B cell (primary cell): ENCODE results near the gene CHRNA4. TPM values are rescaled to one million over a fixed set of nuclear protein-coding genes. Genes with fewer than 3 reads are reported as not detected.

Experiments used
- ATAC-seq: fragments of 200-7000 bp; cut with Tn5 transposase; one replicate; pipeline ENCODE4 v1.10.0; 2021; ENCODE audit warnings: low read depth, mild to moderate bottlenecking, moderate number of reproducible peaks, moderate library complexity
- CTCF ChIA-PET: fragments of 350-600 bp; sonication (Branson Sonifier 250); formaldehyde crosslinking; loops from one replicate; lab custom pipeline; 2021; ENCODE audit warnings: antibody characterized with exemption, inconsistent platforms; lab: Charles Lee
- POLR2A ChIA-PET: fragments of 350-600 bp; sonication (Branson Sonifier 250); formaldehyde crosslinking; loops from one replicate; lab custom pipeline; 2021; ENCODE audit warnings: antibody characterized with exemption; lab: Charles Lee
- DNase-seq: peaks from one replicate; pipeline ENCODE4 v3.0.0; 2013
- H2AFZ ChIP-seq: 2 replicates; pipeline ENCODE4 v1.6.1; 2012; ENCODE audit warnings: mild to moderate bottlenecking, low read depth, low read length; ENCODE audit not compliant: insufficient read depth, poor library complexity, severe bottlenecking
- H3K27ac ChIP-seq, 2 donors: 1 replicate in 1 of 2; 2 replicates in 1 of 2; pipeline ENCODE4 v1.5.1; 2012 to 2013; ENCODE audit warnings: low read length in 2 of 2, mild to moderate bottlenecking in 2 of 2, moderate library complexity in 1 of 2
- H3K27me3 ChIP-seq, 4 experiments: fragments of 200-600 bp in 1 of 4; sonication (generic) in 1 of 4; replicated peaks in 1 of 4; 1 replicate in 2 of 4; 2 replicates in 2 of 4; pipeline versions ENCODE4 v1.6.1 to v1.7.0; 2013 to 2016; ENCODE audit warnings: low read length in 3 of 4, mild to moderate bottlenecking in 2 of 4, mixed read lengths in 1 of 4, moderate library complexity in 1 of 4; ENCODE audit not compliant: insufficient read depth in 4 of 4, control insufficient read depth in 3 of 4; ENCODE audit errors: control extremely low read depth in 1 of 4
- H3K36me3 ChIP-seq, 2 experiments: replicated peaks in 1 of 2; 1 replicate in 1 of 2; 2 replicates in 1 of 2; pipeline versions ENCODE4 v1.6.1 to v1.7.1; 2013; ENCODE audit warnings: low read length in 1 of 2; ENCODE audit not compliant: insufficient read depth in 2 of 2, control insufficient read depth in 1 of 2; ENCODE audit errors: control extremely low read depth in 1 of 2, extremely low read depth in 1 of 2
- H3K4me1 ChIP-seq, 2 donors: fragments of 200-600 bp in 1 of 2; sonication (generic) in 1 of 2; 1 replicate in 1 of 2; 2 replicates in 1 of 2; pipeline versions ENCODE4 v1.5.1 to v1.6.1; 2013 to 2017; ENCODE audit warnings: low read length in 2 of 2; ENCODE audit not compliant: control insufficient read depth in 2 of 2, insufficient read depth in 2 of 2
- H3K4me2 ChIP-seq: replicated peaks from 2 replicates; pipeline ENCODE3; 2012; ENCODE audit warnings: mild to moderate bottlenecking, low read depth, low read length; ENCODE audit not compliant: poor library complexity, severe bottlenecking
- H3K4me3 ChIP-seq, 5 experiments: fragments of 200-600 bp in 1 of 5; sonication (generic) in 1 of 5; 1 replicate in 3 of 5; 2 replicates in 2 of 5; pipeline versions ENCODE4 v1.5.1 to v1.7.0; 2011 to 2016; ENCODE audit warnings: low read length in 4 of 5, mild to moderate bottlenecking in 4 of 5, low read depth in 2 of 5, control low read depth in 1 of 5, moderate library complexity in 1 of 5; ENCODE audit not compliant: insufficient read depth in 1 of 5; ENCODE audit errors: control extremely low read depth in 1 of 5, extremely low read depth in 1 of 5
- H3K79me2 ChIP-seq: fragments of 200-600 bp; sonication (generic); one replicate; pipeline ENCODE4 v1.6.0; 2016; ENCODE audit warnings: low read length; ENCODE audit not compliant: control insufficient read depth, insufficient read depth
- H3K9ac ChIP-seq: fragments of 200-600 bp; sonication (generic); 2 replicates; pipeline ENCODE4 v1.6.1; 2017; ENCODE audit warnings: mild to moderate bottlenecking, low read length, moderate library complexity
- H3K9me3 ChIP-seq, 3 donors: one replicate each; pipeline versions ENCODE4 v1.6.1 to v1.7.1; 2013; ENCODE audit warnings: low read length in 2 of 3; ENCODE audit not compliant: control insufficient read depth in 2 of 3, insufficient read depth in 1 of 3; ENCODE audit errors: control extremely low read depth in 1 of 3
- H4K20me1 ChIP-seq: 2 replicates; pipeline ENCODE4 v1.6.0; 2012; ENCODE audit warnings: mild to moderate bottlenecking, low read length; ENCODE audit not compliant: insufficient read depth, control insufficient read depth, poor library complexity, severe bottlenecking
- H3K27ac Mint-ChIP-seq: one replicate; pipeline ENCODE4 v1.8.0; 2021; ENCODE audit warnings: mixed read lengths
- H3K27me3 Mint-ChIP-seq: one replicate; pipeline ENCODE4 v1.8.0; 2021; ENCODE audit warnings: mixed read lengths
- H3K4me1 Mint-ChIP-seq: one replicate; pipeline ENCODE4 v1.8.0; 2021; ENCODE audit warnings: mixed read lengths
- H3K4me3 Mint-ChIP-seq: one replicate; pipeline ENCODE4 v1.8.0; 2021; ENCODE audit warnings: mixed read lengths
- H3K9me3 Mint-ChIP-seq: one replicate; pipeline ENCODE4 v1.8.0; 2022; ENCODE audit warnings: mixed read lengths; ENCODE audit not compliant: insufficient read depth
- EZH2 ChIP-seq: IDR thresholded peaks from 2 replicates; pipeline ENCODE4 v1.6.1; 2012; ENCODE audit warnings: borderline replicate concordance, low read depth, mild to moderate bottlenecking, moderate library complexity, low read length; ENCODE audit not compliant: insufficient read depth, poor library complexity, severe bottlenecking
- WGBS: methylation state at CpG from one replicate; pipeline ENCODE4 v1.1.5; 2013; ENCODE audit warnings: missing lambda C conversion rate; ENCODE audit not compliant: insufficient coverage; 5-methylcytosine and 5-hydroxymethylcytosine counted together
- intact Hi-C: fragments of 100-400 bp; cut with micrococcal nuclease; formaldehyde crosslinking; loops from one replicate; pipeline ENCODE4 v1.10.0; 2022
- polyA plus RNA-seq: library from polyadenylated mRNA; depleted of rRNA; stranded (reverse); fragments of >200 nt; gene quantifications from 2 replicates; pipeline ENCODE4 v1.2.3, GENCODE V29; 2012
- total RNA-seq, 2 donors: library from RNA; stranded (reverse); fragments of 120-200 nt in 1 of 2; gene quantifications; 1 replicate in 1 of 2; 2 replicates in 1 of 2; pipeline versions ENCODE4 v1.2.3 to v1.2.4, GENCODE V29; 2013 to 2022
- TF ChIP-seq, protein P1 (sequence below): fragments of 200-600 bp; IDR thresholded peaks from one replicate; pipeline ENCODE4 v1.8.0; 2022; ENCODE audit warnings: antibody characterized with exemption, mild to moderate bottlenecking

CHRNA4 gene
- total and polyA plus RNA-seq, 2 donors (not counting 1 experiment from before 2014, with no cell fraction given): not detected

DNA sequence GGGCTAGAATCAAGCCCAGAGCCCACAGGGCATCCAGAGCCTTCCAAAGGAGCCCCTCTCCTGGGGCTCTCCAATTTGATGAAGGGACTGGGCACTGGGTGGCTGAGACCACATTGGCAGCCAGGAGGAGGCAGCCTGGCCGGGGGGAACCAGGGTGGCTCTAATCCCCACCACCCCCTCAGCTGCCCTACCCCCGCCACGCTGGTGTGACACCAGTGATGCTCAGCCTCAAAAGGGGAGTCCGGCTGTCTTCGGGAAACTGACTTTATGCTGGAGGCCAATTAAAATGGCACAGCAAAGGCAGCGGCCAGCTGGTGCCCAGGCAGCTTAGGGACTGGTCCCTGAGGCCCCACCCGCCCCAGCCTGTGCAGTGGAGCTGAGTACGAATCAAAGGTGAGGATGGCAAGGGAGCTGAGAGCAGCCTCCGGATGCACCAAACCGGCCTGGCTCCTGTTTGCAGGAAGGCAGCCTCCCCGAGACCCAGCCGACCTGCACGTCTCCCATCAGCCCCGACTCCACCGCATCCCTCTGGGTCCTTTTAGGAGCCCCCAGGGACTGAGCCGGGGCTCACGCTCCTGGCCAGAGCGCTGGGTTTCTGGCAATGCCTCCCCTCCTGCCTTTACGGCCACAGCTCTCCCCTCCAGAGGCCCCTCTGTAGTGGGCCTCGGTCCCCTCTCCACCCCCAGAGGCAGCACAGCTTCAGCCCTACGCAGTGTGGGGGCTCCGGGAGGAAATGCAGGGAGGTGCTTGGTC is 28.5 kb downstream of the CHRNA4 start:
- Histone ChIP-seq H3K9me3 (peaks cover 0 to 47% (median 0%) of the 10 kb centered on the region in 3 donors), H3K36me3 (no peaks in the 10 kb centered on the region), H3K9ac (no peak overlapping the region), H3K27me3 (peaks cover 0 to 2% (median 0%) of the 10 kb centered on the region in 4 experiments), H2AFZ (no peak overlapping the region), H3K4me2 (no peak overlapping the region), H3K4me1 (no peaks in the 10 kb centered on the region), H4K20me1 (no peaks in the 10 kb centered on the region), H3K4me3 (no peak overlapping the region), H3K27ac (no peak overlapping the region), H3K79me2 (no peaks in the 10 kb centered on the region)
- Mint-ChIP-seq H3K9me3 (peaks cover 8% of the 10 kb centered on the region), H3K4me1 (no peaks in the 10 kb centered on the region), H3K27me3 (peaks cover 12% of the 10 kb centered on the region), H3K4me3 (no peak overlapping the region), H3K27ac (no peak overlapping the region)
- ChIA-PET CTCF (no interaction called here), POLR2A (no interaction called here)
- intact Hi-C loops: no loop called here
- ATAC-seq (no peak), DNase-seq (no peak)
- 93% methylated on average over 21 of the region's 22 CpGs for WGBS
- TF ChIP-seq, protein P1, sequence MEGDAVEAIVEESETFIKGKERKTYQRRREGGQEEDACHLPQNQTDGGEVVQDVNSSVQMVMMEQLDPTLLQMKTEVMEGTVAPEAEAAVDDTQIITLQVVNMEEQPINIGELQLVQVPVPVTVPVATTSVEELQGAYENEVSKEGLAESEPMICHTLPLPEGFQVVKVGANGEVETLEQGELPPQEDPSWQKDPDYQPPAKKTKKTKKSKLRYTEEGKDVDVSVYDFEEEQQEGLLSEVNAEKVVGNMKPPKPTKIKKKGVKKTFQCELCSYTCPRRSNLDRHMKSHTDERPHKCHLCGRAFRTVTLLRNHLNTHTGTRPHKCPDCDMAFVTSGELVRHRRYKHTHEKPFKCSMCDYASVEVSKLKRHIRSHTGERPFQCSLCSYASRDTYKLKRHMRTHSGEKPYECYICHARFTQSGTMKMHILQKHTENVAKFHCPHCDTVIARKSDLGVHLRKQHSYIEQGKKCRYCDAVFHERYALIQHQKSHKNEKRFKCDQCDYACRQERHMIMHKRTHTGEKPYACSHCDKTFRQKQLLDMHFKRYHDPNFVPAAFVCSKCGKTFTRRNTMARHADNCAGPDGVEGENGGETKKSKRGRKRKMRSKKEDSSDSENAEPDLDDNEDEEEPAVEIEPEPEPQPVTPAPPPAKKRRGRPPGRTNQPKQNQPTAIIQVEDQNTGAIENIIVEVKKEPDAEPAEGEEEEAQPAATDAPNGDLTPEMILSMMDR: no peak
- TF ChIP-seq EZH2: no peak

DNA sequence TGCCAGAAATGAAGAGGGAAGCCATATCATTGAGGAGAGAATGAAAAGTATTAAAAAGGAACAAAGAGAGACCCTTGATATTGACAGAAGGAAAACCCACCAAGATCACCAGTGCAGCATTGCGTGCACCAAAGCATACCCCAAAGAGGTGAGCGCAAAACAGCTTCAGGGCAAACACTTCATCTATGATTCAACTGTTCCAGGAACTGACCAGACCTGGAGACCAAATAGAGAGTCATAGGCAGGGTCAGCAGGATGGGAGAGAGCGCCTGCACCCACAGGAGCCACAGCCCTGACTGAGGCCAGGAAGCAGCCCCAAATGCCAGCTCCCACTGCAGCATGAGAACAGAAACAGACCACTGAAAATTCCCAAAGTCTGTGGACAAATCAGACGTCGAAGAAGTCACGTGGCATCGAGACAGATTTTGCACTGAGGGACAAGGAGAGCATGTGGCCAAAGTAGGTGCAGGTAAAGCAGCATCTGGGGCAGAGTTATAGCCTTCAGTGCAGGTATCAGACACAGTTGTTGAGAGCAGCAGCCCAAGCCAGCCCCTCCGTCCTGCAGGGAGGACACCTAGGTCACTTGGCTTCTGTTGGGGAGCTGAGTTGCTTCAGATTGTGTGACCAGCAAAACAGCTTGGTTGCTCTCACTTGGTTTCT is 29.3 kb downstream of the CHRNA4 start:
- Histone ChIP-seq H2AFZ (no peak overlapping the region), H3K4me3 (no peak overlapping the region), H3K4me1 (peaks cover 0 to 2% of the 10 kb centered on the region in 2 donors), H3K9me3 (peaks cover 0 to 55% (median 2%) of the 10 kb centered on the region in 3 donors), H3K36me3 (no peaks in the 10 kb centered on the region), H3K27me3 (peaks cover 0 to 2% (median 0%) of the 10 kb centered on the region in 4 experiments), H4K20me1 (no peaks in the 10 kb centered on the region), H3K79me2 (no peaks in the 10 kb centered on the region), H3K4me2 (no peak overlapping the region), H3K9ac (no peak overlapping the region), H3K27ac (no peak overlapping the region)
- Mint-ChIP-seq H3K4me3 (no peak overlapping the region), H3K27me3 (peaks cover 12% of the 10 kb centered on the region), H3K9me3 (peaks cover 8% of the 10 kb centered on the region), H3K4me1 (peaks cover 4% of the 10 kb centered on the region), H3K27ac (no peak overlapping the region)
- POLR2A ChIA-PET: no interaction called here
- DNase-seq (no peak), ATAC-seq (no peak)
- TF ChIP-seq, protein P1: no peak
- TF ChIP-seq EZH2: no peak
- intact Hi-C loops: no loop called here
- CTCF ChIA-PET: no interaction called here
- WGBS: 100% methylated on average over 6 of the region's 8 CpGs
